K562 (cell line): ENCODE results near the gene KCNT1. TPM values are rescaled to one million over a fixed set of nuclear protein-coding genes. Genes with fewer than 3 reads are reported as not detected.
A peak's percentile ranks its signal among the peaks of the same experiment; 100 is the strongest.

Source experiments
- ATF1 ChIP-seq, 2 experiments: fragments of 450-650 bp in 1 of 2; IDR thresholded peaks; 2 replicates each; pipeline ENCODE4 v1.6.1; 2016; ENCODE audit warnings: missing compliant biosample characterization in 1 of 2, missing genetic modification characterization in 1 of 2
- ATF3 ChIP-seq, 2 experiments: fragments of 450-650 bp in 1 of 2; sonication (generic) in 1 of 2; formaldehyde crosslinking in 1 of 2; IDR thresholded peaks in 1 of 2; conservative IDR thresholded peaks in 1 of 2; 2 replicates each; pipeline versions ENCODE4 v1.6.1 to v1.8.1; 2016 to 2023; ENCODE audit warnings: mild to moderate bottlenecking in 2 of 2, moderate library complexity in 2 of 2, inconsistent platforms in 1 of 2, missing genetic modification reagents in 1 of 2
- BRD4 ChIP-seq: fragments of 200-600 bp; sonication (generic); IDR thresholded peaks from 2 replicates; pipeline ENCODE4 v1.6.1; 2017; ENCODE audit warnings: inconsistent platforms
- CHD1 ChIP-seq: fragments of 200-600 bp; sonication (generic); IDR thresholded peaks from one replicate; pipeline ENCODE4 v1.6.1; 2012; ENCODE audit warnings: mild to moderate bottlenecking, moderate library complexity, low read length, inconsistent platforms
- CTBP1 ChIP-seq: fragments of 450-650 bp; IDR thresholded peaks from 2 replicates; pipeline ENCODE4 v1.6.1; 2016; ENCODE audit warnings: borderline replicate concordance
- E2F6 ChIP-seq, 2 experiments: IDR thresholded peaks; 2 replicates each; pipeline ENCODE4 v1.6.1; 2011; ENCODE audit warnings: borderline replicate concordance in 1 of 2, control low read depth in 1 of 2, low read depth in 1 of 2, low read length in 1 of 2, mild to moderate bottlenecking in 1 of 2, mixed read lengths in 1 of 2, moderate library complexity in 1 of 2; ENCODE audit not compliant: insufficient read depth in 1 of 2, insufficient read length in 1 of 2, poor library complexity in 1 of 2, severe bottlenecking in 1 of 2; ENCODE audit errors: extremely low read depth in 1 of 2
- ELF4 ChIP-seq: fragments of 450-650 bp; formaldehyde crosslinking; IDR thresholded peaks from 2 replicates; pipeline ENCODE4 v1.4.0; 2022; ENCODE audit warnings: missing genetic modification characterization
- ELK1 ChIP-seq: sonication (generic); formaldehyde crosslinking; IDR thresholded peaks from 2 replicates; pipeline ENCODE4 v1.8.1; 2022; ENCODE audit warnings: missing genetic modification reagents
- ETV1 ChIP-seq: fragments of 450-650 bp; conservative IDR thresholded peaks from 2 replicates; pipeline ENCODE4 v1.6.1; 2016; ENCODE audit warnings: missing genetic modification characterization, control low read depth, low read depth, missing compliant biosample characterization
- FOXJ3 ChIP-seq: sonication (generic); formaldehyde crosslinking; IDR thresholded peaks from 2 replicates; pipeline ENCODE4 v1.4.0; 2020; ENCODE audit warnings: mild to moderate bottlenecking, missing genetic modification reagents
- HMG20B ChIP-seq: fragments of 250-450 bp; sonication (Bioruptor Pico); IDR thresholded peaks from 2 replicates; pipeline ENCODE4 v1.5.0; 2021; ENCODE audit warnings: mild to moderate bottlenecking
- LCOR ChIP-seq: sonication (generic); formaldehyde crosslinking; IDR thresholded peaks from 2 replicates; pipeline ENCODE4 v1.8.0; 2022; ENCODE audit warnings: mild to moderate bottlenecking, missing genetic modification reagents
- SNIP1 ChIP-seq: fragments of 450-650 bp; IDR thresholded peaks from 2 replicates; pipeline ENCODE4 v1.7.1; 2017; ENCODE audit warnings: low read depth, mild to moderate bottlenecking
- SUPT5H ChIP-seq: fragments of 450-650 bp; IDR thresholded peaks from 2 replicates; pipeline ENCODE4 v1.6.1; 2016
- THRB ChIP-seq: fragments of 450-650 bp; formaldehyde crosslinking; conservative IDR thresholded peaks from 2 replicates; pipeline ENCODE4 v1.4.0; 2022; ENCODE audit warnings: mild to moderate bottlenecking, missing genetic modification characterization
- U2AF2 ChIP-seq: fragments of 200-400 bp; formaldehyde crosslinking; optimal IDR thresholded peaks from 2 replicates; pipeline ENCODE3; 2017; ENCODE audit warnings: low read depth, mild to moderate bottlenecking, low read length
- ZNF263 ChIP-seq: sonication (generic); formaldehyde crosslinking; IDR thresholded peaks from 2 replicates; pipeline ENCODE4 v1.8.0; 2022; ENCODE audit warnings: mild to moderate bottlenecking, missing genetic modification reagents, borderline replicate concordance
- ZNF347 ChIP-seq: fragments of 450-650 bp; formaldehyde crosslinking; IDR thresholded peaks from 2 replicates; pipeline ENCODE4 v1.4.0; 2020; ENCODE audit warnings: low read depth, mild to moderate bottlenecking, moderate library complexity
- ZNF398 ChIP-seq: fragments of 250-450 bp; sonication (Bioruptor Pico); IDR thresholded peaks from 2 replicates; pipeline ENCODE4 v1.8.0; 2021; ENCODE audit warnings: moderate library complexity, mild to moderate bottlenecking, inconsistent platforms
- ZNF589 ChIP-seq: fragments of 200-800 bp; sonication (Bioruptor generic); IDR thresholded peaks from 2 replicates; pipeline ENCODE4 v1.6.1; 2016; ENCODE audit warnings: low read depth, missing genetic modification characterization, missing compliant biosample characterization
- ZNF699 ChIP-seq: fragments of 250-450 bp; sonication (Bioruptor Pico); IDR thresholded peaks from 2 replicates; pipeline ENCODE4 v1.8.0; 2021; ENCODE audit warnings: mild to moderate bottlenecking, moderate library complexity; ENCODE audit not compliant: insufficient replicate concordance
- ZNF76 ChIP-seq: fragments of 250-450 bp; sonication (Bioruptor Pico); IDR thresholded peaks from 2 replicates; pipeline ENCODE4 v1.4.0; 2020; ENCODE audit warnings: mild to moderate bottlenecking, moderate library complexity, borderline replicate concordance
- polyA plus RNA-seq, 8 experiments: library from polyadenylated mRNA; depleted of rRNA in 4 of 8; stranded (reverse) in 5 of 8; unstranded in 3 of 8; fragments of >200 nt; fragmentation: Nextera tagmentation in 2 of 8; fragmentation: Illumina TruSeq in 1 of 8; extraction: Ambion mirVana in 2 of 8; extraction: Trizol in 1 of 8; gene quantifications; 2 replicates each; pipeline versions ENCODE4 v1.2.1 to v1.2.3, GENCODE V29; 2011 to 2014; ENCODE audit warnings: inconsistent platforms in 1 of 8, missing spikeins in 1 of 8
- total RNA-seq, 7 experiments: library from RNA; depleted of rRNA in 6 of 7; stranded (reverse); fragments of >200 nt in 6 of 7; fragmentation: Illumina TruSeq in 2 of 7; extraction: Trizol in 2 of 7; gene quantifications; 2 replicates each; pipeline versions ENCODE4 v1.2.1 to v1.2.3, GENCODE V29; 2011 to 2021; ENCODE audit warnings: low replicate concordance in 1 of 7

The KCNT1 gene
- total and polyA plus RNA-seq, 9 of the 15 experiments (the other 6 are each of a cell fraction or from before 2014, with no cell fraction given), result 0.05 TPM; not detected in 8

- TF ChIP-seq THRB, result no peak
- no peak for TF ChIP-seq CHD1
- TF ChIP-seq ZNF398 (CRISPR knock-in tag), result no peak
- no peak for TF ChIP-seq ZNF589 (CRISPR knock-in tag)
- no peak for TF ChIP-seq HMG20B (CRISPR knock-in tag)
- no peak for TF ChIP-seq ZNF76 (CRISPR knock-in tag)
- TF ChIP-seq ELF4 (CRISPR knock-in tag), result no peak
- TF ChIP-seq ZNF263 (CRISPR knock-in tag), result peak; percentile 52; the same call in 1 of the 2 replicates
- peak; percentile 58; the same call in 1 of the 2 replicates for TF ChIP-seq ATF3 (IDR thresholded peaks at IDR 0.05)
- TF ChIP-seq ATF3 (CRISPR knock-in tag; conservative IDR thresholded peaks at IDR 0.05), result no peak
- no peak for TF ChIP-seq SUPT5H
- no peak for TF ChIP-seq ZNF347 (CRISPR knock-in tag)
- no peak for TF ChIP-seq ATF1 (CRISPR knock-in tag; IDR thresholded peaks at IDR 0.05)
- peak; percentile 84 for TF ChIP-seq ATF1 (tag; IDR thresholded peaks at IDR 0.05)
- no peak for TF ChIP-seq ETV1 (tag)
- no peak for TF ChIP-seq CTBP1
- TF ChIP-seq U2AF2, result no peak
- no peak for TF ChIP-seq ZNF699 (CRISPR knock-in tag)
- TF ChIP-seq SNIP1, result no peak
- no peak for TF ChIP-seq ELK1 (CRISPR knock-in tag)
- no peak for TF ChIP-seq BRD4
- no peak for TF ChIP-seq FOXJ3 (CRISPR knock-in tag)
- no peak for TF ChIP-seq E2F6 (IDR thresholded peaks at IDR 0.05; ENCODE audit: borderline replicate concordance in 1 of 2, extremely low read depth in 1 of 2, insufficient read depth in 1 of 2, insufficient read length in 1 of 2, low read depth in 1 of 2, low read length in 1 of 2, poor library complexity in 1 of 2, severe bottlenecking in 1 of 2)
- TF ChIP-seq LCOR, result no peak
These were observed 57.8 kb downstream of the KCNT1 start (continued) for GRCh38 chr9:135759676-135760300.
